Inflammatory macrophage (primary cell): Measurements from ENCODE around the gene C6orf62.
"Not testable (repeated sequence)": the region's sequence is repeated elsewhere in the genome, so short reads cannot be mapped to it uniquely, and the experiment has no call there.

Experiments
- DNase-seq, 2 donors: peaks; one replicate each; pipeline ENCODE4 v3.0.0-alpha.2; 2020 to 2022

Gene C6orf62

DNA sequence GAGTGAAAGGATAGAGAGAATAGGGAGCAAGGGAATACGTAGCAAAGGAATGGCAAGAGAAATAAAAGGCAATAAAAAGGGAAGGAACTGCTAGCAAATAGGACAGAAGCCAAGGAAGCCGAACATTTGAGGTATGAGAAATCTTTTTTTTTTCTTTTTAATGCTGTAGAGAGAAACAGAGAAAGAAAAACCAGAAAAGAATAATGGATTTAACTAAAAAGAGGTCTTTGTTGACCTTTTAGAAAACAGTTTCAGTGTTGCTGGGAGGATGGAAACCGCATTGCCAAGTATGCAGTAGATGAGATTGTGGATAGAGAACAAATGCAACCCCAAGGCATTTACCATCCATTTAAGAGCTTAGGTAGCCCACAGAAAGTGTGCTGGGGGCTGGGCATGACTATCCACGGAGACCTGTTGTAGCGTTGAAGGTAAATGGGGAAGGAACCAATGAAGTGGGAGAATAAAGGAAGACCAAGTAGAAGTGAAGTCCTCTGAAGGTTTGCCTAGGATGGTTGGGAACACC, 23.3 kb upstream of the C6orf62 start:
- no peak for DNase-seq

DNA sequence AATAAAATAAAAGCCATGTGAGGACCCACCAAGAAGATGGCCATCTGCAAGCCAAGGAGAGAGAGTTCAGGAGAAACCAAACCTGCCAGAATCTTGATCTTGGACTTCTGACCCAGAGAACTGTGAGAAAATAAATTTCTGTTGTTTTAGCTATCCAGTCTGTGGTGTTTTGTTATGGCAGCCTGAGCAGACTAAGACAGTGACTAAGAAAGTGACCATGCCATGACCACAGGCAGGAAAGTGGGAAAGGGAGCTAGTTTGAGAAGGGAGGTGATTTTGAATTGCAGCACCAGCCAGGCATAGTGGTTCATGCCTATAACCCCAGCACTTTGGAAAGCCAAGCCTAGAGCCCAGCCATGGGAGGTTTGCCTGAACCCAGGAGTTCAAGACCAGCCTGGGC, 21.9 kb upstream of the C6orf62 start:
- no peak for DNase-seq

DNA sequence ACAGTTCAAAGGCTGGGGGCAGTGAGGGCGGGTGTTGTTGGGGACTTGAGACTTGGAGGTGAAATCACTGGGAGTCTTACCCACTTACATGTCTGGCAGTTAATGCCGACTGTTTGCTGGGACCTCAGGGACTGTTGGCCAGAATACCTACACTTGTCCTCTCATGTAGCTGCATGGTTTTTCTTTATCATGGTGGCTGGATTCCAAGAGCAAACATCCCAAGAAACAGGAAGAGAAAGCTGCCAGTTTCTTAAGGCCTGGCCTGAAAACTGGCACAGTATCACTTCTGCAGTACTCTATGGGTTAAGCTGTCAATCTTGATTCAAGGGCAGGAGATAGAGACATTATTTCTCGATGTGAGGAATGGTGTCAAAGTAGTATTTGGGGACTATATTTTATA, 19.8 kb upstream of the C6orf62 start:
- DNase-seq = peak; percentile 25 to 37

DNA sequence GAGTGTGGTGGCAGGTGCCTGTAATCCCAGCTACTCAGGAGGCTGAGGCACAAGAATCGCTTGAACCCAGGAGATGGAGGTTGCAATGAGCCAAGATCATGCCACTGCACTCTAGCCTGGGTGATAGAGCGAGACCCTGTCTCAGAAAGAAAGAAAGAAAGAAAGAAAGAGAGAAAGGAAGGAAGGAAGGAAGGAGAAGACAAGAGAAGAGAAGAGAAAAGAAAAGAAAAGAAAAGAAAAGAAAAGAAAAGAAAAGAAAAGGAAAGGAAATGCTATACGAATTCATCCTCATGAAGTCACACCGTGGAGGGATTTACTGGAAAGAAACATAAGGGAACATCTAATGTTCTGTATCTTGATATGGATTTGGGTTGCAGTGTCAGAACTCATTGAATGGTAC, 15.8 kb upstream of the C6orf62 start:
- not testable (repeated sequence) for DNase-seq

DNA sequence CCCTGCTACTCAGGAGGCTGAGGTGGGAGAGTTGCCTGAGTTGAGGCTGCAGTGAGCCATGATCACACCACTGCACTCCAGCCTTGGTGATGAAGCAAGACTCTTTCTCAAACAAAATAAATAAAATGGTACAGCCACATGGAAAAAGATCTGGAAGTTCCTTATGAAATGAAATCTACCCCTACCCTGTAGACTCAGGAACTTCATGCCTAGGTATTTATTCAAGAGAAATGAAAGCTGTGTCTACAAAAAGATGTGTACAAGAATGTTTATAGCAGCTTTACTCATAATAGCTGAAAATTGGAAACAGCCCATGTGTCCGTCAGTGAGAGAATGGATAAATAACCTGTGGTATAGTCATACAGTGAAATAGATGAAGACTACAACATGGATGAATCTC, 15.2 kb upstream of the C6orf62 start:
- DNase-seq = no peak

- not testable (repeated sequence) for DNase-seq
These were observed 12.6 kb upstream of the C6orf62 start for GRCh38 chr6:24731456-24732134.

DNA sequence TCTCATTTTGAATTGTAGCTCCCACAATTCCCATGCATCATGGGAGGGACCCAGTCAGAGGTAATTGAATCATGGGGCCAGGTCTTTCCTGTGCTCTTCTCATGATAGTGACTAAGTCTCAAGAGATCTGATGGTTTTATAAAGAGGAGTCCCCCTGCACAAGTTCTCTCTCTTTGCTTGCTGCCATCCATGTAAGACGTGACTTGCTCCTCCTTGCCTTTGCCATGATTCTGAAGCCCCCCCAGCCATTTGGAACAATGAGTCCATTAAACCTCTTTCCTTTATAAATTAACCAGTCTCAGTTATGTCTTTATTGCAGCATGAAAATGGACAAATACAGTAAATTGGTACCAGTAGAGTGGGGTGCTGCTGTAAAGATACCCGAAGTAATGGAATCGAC, 11.7 kb upstream of the C6orf62 start:
- not testable (repeated sequence) for DNase-seq

DNA sequence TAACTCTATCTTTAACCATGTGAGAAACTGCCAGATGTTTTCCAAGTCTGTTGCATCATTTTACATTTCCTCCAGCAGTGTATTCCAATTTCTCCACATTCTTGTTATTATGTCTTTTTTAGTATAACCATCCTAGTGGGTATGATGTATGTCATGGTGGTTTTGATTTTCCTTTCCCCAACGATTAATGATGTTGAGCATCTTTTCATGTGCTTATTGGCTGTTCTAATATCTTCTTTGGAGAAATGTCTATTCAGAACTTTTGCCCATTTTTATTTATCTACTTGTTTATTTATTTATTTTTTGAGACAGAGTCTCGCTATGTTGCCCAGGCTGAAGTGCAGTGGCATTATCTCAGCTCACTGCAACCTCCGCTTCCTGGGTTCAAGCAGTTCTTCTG, 4.3 kb upstream of the C6orf62 start:
- no peak for DNase-seq

- peak in 1 of 2 donors; percentile 90 for DNase-seq
These were observed 2.7 kb upstream of the C6orf62 start for GRCh38 chr6:24721461-24722215.

DNA sequence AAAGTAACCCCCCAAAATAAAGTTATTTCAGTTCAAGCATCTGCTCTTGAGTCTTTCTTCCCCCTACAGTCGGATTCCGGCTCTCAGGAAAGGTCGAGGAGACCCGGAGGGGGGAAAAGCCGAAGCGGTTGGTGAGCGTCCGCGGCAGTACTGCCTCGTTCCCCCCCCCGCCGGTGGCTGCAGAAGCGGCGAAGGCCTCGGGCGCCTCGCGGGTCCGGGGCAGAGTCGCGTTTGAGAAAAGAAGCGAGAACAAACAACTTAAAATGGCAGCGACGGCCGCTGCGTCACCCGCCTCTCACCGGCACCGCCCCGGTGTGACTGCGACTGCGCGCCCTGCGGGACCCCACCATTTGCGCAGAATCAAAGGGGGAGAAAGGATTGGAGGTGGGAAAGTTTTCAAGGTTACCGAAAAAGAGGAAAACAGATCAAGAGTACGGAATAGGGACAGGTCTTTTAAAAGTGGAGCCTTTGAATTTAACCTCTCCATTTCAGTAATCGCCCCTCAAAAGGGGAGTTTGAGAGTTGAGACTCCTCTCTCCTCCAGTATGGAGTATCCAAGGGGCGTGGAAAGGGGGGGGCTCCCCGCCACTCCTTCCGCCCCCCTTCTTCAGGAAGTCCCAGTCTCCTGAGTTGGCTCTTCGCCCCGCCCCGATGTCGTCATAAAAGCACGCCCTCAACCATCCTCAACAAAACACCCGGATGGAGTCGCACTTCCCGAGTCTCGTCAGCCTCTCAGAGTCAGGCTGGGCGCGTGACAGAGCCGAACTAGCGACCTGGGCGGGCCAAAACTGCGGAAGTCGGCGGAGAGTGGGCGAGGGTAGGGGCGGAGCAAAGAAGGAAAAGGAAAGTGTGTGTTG, 1.9 kb upstream of the C6orf62 start:
- peak; percentile 100 for DNase-seq

DNA sequence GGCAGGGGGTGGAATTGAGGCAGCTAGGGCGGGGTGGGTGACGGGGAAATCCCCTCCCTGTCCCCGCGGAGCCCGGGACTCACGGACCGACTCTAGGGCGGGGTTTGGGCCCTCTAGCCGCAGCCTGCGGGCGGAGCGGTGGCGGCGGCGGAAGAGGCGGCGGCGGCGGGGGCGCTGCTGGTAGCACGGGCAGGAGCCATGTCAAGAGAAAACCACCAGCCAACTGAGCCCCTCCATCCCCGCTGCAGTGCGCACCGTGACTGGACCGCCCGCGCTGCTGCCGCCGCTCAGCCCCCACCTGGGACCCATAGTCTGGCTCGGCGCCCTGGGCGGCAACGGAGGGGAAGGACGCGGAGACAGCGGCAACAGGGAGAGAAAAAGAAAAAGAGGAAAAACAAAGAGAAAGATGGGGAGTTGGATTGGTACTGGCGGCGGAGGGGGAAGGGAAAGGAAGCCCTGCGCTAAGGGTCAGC, 1.2 kb upstream of the C6orf62 start:
- peak; percentile 77 to 81 for DNase-seq

DNA sequence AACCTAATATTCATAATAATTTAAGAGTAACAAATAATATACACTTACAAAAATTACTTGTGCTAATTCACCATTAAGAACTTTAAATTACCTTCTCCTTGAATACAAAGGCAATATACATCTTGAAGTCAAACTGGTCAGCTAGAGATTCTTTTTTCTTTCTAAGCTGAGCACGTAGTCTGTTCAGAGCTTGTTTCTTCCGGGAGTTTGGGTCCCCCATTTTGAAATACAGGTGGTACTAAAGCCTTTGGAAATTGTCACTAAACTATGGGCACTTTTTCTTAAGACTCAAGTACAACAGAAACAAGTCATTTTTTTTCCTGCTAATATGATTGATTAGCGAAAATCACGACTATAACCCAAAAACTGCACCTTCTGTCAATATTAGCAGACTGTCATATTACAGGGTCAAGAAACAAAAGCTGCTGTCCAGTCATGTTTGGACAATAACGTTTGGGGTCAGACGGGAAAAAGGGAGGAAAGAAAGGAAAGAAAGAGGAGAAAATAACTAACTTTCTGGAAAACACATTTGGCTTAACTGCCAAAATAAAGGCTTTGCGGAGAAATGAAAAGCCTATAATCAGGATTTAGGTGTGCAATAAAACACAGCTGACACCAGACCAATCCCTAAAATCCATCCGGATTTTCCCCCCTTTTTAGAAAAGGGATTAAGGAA, 367 bp downstream of the C6orf62 start:
- DNase-seq = peak in 1 of 2 donors; percentile 18

DNA sequence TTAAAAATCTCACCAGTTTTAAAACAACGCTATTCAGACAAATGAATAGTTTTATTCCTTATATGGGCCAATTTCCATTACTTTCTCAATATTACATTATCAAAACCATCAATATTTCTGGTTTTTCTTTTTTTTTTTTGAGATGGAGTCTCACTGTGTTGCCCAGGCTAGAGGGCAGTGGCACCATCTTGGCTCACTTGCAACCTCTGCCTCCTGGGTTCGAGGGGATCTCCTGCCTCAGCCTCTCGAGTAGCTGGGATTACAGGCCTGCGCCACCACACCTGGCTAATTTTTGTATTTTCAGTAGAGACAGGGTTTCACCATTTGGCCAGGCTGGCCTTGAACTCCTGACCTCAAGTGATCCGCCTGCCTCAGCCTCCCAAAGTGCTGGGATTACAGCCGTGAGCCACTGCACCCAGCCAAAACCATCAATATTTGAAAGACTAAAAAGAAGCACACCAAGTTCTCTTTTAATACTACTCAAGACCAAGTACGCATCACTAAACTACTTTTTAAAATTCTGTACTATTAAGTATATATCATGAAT, 2.3 kb downstream of the C6orf62 start:
- not testable (repeated sequence) for DNase-seq

DNA sequence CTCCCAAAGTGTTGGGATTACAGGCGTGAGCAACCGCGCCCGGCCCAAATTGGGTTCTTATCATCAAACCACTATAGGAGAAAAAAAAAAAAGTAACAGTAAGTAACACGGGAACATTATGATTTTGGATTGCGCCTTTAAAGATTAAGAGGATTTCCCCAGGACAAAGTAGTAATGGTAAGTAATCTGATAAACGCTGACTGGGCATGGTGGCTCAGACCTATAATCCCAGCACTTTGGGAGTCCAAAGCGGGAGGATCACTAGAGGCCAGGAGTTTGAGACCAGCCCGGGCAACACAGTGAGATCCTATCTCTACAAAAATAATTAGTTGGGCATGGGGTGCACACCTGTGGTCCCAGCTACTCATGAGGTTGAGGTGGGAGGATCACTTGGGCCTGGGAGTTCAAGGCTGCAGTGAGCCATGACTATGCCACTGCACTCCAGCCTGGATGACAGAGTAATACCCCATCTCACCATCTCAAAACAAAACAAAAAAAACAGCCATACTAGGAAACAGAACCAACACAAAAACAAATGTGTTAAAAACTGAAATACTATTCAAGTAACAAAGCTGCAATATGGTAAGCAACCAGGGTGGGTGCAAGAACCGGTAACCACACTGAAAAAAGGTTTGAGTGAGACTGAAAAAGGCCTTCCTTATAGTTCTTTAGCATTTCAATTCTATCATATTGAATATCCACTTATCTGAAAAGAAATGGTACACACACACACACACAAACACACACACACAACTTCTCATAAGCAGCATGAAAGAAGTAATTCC, 8.2 kb downstream of the C6orf62 start:
- DNase-seq = no peak

DNA sequence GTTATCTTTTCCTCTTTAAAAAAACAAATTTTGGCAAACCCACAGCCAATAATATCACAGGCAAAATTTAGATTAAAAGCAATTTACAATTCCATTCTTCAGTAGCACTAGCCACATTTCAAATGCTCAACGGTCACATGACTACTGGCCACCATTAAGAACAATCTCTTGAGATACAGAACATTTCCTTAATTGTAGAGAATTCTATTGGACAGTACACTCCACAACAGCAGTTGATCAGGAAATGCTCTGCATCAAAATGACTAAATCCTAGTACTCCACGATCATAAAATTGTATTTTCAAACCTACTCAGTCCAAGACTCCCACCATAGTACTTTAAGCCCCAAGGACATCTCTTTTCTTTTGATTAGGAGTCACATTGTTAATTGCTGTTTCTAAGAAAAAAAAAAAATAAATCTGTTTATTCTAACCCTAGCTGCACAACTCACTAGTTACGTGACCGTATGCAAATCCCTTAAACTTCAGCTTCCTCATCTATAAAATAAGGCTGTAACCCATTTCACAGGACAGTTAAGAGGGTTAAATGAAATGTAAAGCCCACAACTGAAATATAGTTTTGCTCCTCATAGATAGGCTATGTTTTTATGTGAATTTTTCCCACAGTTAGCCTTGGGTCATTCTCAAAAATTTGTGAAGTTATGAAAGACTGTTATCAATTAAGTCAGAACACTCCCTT, 9.8 kb downstream of the C6orf62 start:
- no peak for DNase-seq

DNA sequence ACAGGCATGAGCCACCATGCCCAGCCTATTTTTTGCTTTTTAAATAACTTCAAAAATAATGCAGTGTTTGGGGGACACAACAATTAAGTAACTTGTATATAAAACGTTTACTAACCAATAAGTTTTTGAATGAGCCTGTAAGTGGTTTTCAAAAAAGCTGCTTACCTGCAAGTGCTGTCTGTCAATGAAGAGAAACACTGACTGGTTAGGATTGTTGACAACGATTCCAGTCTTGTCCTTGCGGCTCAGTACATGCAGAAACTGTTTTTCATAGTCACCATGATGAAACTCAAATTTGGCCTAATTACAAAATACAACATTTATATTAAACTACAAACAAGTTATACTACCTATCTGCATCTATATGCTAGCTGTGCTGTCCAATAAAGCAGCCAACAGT, 10.3 kb downstream of the C6orf62 start:
- DNase-seq = no peak

DNA sequence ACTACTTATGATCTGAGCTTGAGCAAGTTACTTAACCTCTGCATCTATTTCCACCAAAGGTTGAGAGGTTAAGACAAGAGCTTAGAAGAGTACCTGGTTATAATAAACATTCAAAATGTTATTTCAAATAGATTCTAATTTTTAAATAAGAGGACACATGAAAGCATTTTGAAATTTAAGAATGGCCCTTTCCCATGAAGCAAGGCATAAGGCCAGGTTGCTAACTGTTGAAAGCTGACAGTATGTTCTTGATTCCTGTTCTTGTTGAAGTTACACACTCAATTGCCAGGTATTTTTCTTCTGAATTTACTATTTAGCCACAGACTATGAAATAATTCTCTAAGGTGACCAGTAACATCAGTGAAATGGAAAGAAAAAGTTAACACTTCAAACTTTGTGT, 14.5 kb downstream of the C6orf62 start:
- DNase-seq = no peak

DNA sequence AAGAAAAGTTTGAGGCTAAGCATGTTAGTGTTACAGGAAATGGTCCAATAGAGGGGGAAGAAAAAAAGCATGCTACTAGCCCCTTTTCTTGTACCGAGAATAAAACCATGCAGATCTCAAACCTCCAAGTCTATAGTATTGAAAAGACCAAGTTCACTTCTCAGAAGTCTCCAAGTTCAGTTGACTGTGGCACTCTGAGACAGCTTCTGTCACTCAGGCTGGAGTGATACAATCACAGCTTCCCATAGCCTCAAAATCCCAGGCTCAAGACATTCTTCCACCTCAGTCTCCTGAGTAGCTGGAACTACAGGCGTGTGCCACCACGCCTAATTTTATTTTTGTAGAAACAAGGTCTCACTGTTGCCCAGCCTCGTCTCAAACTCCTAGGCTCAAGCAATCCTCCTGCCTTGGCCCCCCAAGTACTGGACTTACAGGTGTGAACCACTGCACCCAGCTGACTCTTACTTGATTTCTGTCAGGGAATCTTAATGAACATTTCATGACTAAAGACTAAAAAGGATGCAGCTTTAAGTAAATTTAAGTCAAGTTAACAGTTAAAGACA, 16.2 kb downstream of the C6orf62 start:
- DNase-seq = no peak

- no peak for DNase-seq
These were observed 19.2 kb downstream of the C6orf62 start for GRCh38 chr6:24699521-24700359.
